Astrocyte (in vitro differentiated cells and primary cell): Measurements from ENCODE around the gene ZNF860.

Experiments
- EZH2 ChIP-seq: IDR thresholded peaks from 2 replicates; pipeline ENCODE4 v1.6.1; 2012; ENCODE audit warnings: mild to moderate bottlenecking, low read length, inconsistent platforms; ENCODE audit not compliant: insufficient read depth
- TF ChIP-seq, protein P1 (sequence below): IDR thresholded peaks from 2 replicates; pipeline ENCODE4 v1.5.1; 2011; ENCODE audit warnings: low read depth, mild to moderate bottlenecking, inconsistent platforms, low read length, moderate library complexity; ENCODE audit not compliant: insufficient read depth

- TF ChIP-seq, protein P1, sequence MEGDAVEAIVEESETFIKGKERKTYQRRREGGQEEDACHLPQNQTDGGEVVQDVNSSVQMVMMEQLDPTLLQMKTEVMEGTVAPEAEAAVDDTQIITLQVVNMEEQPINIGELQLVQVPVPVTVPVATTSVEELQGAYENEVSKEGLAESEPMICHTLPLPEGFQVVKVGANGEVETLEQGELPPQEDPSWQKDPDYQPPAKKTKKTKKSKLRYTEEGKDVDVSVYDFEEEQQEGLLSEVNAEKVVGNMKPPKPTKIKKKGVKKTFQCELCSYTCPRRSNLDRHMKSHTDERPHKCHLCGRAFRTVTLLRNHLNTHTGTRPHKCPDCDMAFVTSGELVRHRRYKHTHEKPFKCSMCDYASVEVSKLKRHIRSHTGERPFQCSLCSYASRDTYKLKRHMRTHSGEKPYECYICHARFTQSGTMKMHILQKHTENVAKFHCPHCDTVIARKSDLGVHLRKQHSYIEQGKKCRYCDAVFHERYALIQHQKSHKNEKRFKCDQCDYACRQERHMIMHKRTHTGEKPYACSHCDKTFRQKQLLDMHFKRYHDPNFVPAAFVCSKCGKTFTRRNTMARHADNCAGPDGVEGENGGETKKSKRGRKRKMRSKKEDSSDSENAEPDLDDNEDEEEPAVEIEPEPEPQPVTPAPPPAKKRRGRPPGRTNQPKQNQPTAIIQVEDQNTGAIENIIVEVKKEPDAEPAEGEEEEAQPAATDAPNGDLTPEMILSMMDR: no peak
- TF ChIP-seq EZH2: no peak
Observed at GRCh38 chr3:31966978-31967591, 14.5 kb upstream of the ZNF860 start.
